ENCODE data around the gene TNRC18.

GRCh38 chr7:5442757-5443305, 19.2 kb upstream of the TNRC18 start:
- TF ChIP-seq CTCF (IDR thresholded peaks at IDR 0.05; ENCODE audit: borderline replicate concordance, extremely low read depth, low read length, poor library complexity, severe bottlenecking) = no peak
- TF ChIP-seq EZH2 (IDR thresholded peaks at IDR 0.05; ENCODE audit: borderline replicate concordance, low read depth, low read length, severe bottlenecking) = no peak

Data from DND-41 (cell line).